Neuronal stem cell (in vitro differentiated cells): ENCODE results near the gene PDCD6IP.

Source experiments
- DNase-seq: peaks from one replicate; pipeline ENCODE4 v3.0.0-alpha.2; 2013; ENCODE audit warnings: low spot score
- H2AFZ ChIP-seq: one replicate; pipeline ENCODE4 v1.6.1; 2013; ENCODE audit warnings: mild to moderate bottlenecking, low read length, inconsistent platforms
- H2AK5ac ChIP-seq: 2 replicates; pipeline ENCODE4 v1.6.1; 2013; ENCODE audit warnings: low read depth, mild to moderate bottlenecking, inconsistent platforms, low read length, moderate library complexity, mixed read lengths
- H2BK120ac ChIP-seq: 2 replicates; pipeline ENCODE4 v1.6.1; 2013; ENCODE audit warnings: low read depth, mild to moderate bottlenecking, inconsistent platforms, low read length, moderate library complexity, mixed read lengths
- H2BK12ac ChIP-seq: one replicate; pipeline ENCODE4 v1.6.1; 2013; ENCODE audit warnings: low read length, inconsistent platforms
- H2BK15ac ChIP-seq: 2 replicates; pipeline ENCODE4 v1.6.1; 2013; ENCODE audit warnings: mild to moderate bottlenecking, low read length, inconsistent platforms, mixed read lengths
- H2BK5ac ChIP-seq: one replicate; pipeline ENCODE4 v1.6.1; 2013; ENCODE audit warnings: inconsistent platforms, mild to moderate bottlenecking, low read length, moderate library complexity
- H3K14ac ChIP-seq: one replicate; pipeline ENCODE4 v1.6.1; 2013; ENCODE audit warnings: low read length, inconsistent platforms
- H3K18ac ChIP-seq: 2 replicates; pipeline ENCODE4 v1.6.1; 2013; ENCODE audit warnings: low read length, inconsistent platforms
- H3K23ac ChIP-seq: 2 replicates; pipeline ENCODE4 v1.6.1; 2013; ENCODE audit warnings: low read depth, mild to moderate bottlenecking, mixed read lengths, low read length, inconsistent platforms; ENCODE audit not compliant: poor library complexity
- H3K27ac ChIP-seq: replicated peaks from 3 replicates; pipeline ENCODE4 v1.5.1; 2013; ENCODE audit warnings: low read length, inconsistent platforms
- H3K27me3 ChIP-seq, 3 experiments: 2 replicates each; pipeline ENCODE4 v1.6.1; 2013; ENCODE audit warnings: low read length in 3 of 3, mild to moderate bottlenecking in 2 of 3, inconsistent platforms in 1 of 3, low read depth in 1 of 3, mixed read lengths in 1 of 3, moderate library complexity in 1 of 3; ENCODE audit not compliant: control insufficient read depth in 3 of 3, insufficient read depth in 3 of 3
- H3K36me3 ChIP-seq, 2 donors: replicated peaks in 1 of 2; 2 replicates each; pipeline ENCODE4 v1.6.1; 2013; ENCODE audit warnings: low read length in 2 of 2; ENCODE audit not compliant: control insufficient read depth in 2 of 2, insufficient read depth in 2 of 2
- H3K4ac ChIP-seq: 2 replicates; pipeline ENCODE4 v1.6.1; 2013; ENCODE audit warnings: inconsistent platforms, mild to moderate bottlenecking, low read length, moderate library complexity
- H3K4me1 ChIP-seq, 2 donors: 1 replicate in 1 of 2; 2 replicates in 1 of 2; pipeline ENCODE4 v1.6.1; 2013; ENCODE audit warnings: low read length in 2 of 2, low read depth in 1 of 2; ENCODE audit not compliant: control insufficient read depth in 2 of 2, insufficient read depth in 1 of 2
- H3K4me2 ChIP-seq: one replicate; pipeline ENCODE4 v1.6.1; 2013; ENCODE audit warnings: mild to moderate bottlenecking, low read length, inconsistent platforms; ENCODE audit not compliant: insufficient read depth, poor library complexity, severe bottlenecking
- H3K4me3 ChIP-seq, 2 donors: 2 replicates each; pipeline ENCODE4 v1.5.1; 2013; ENCODE audit warnings: low read length in 2 of 2, mild to moderate bottlenecking in 2 of 2, inconsistent platforms in 1 of 2, moderate library complexity in 1 of 2
- H3K79me1 ChIP-seq: one replicate; pipeline ENCODE4 v1.6.1; 2013; ENCODE audit warnings: low read depth, mild to moderate bottlenecking, inconsistent platforms, low read length, moderate library complexity
- H3K9ac ChIP-seq: one replicate; pipeline ENCODE4 v1.6.1; 2013; ENCODE audit warnings: mild to moderate bottlenecking, low read depth, low read length, inconsistent platforms; ENCODE audit not compliant: poor library complexity
- H3K9me3 ChIP-seq, 2 donors: replicated peaks in 1 of 2; 2 replicates each; pipeline versions ENCODE3 to v1.6.1; 2013; ENCODE audit warnings: low read length in 2 of 2, mild to moderate bottlenecking in 2 of 2, inconsistent platforms in 1 of 2, low read depth in 1 of 2, mixed read lengths in 1 of 2, moderate library complexity in 1 of 2; ENCODE audit not compliant: control insufficient read depth in 2 of 2, insufficient read depth in 1 of 2
- H4K8ac ChIP-seq: one replicate; pipeline ENCODE4 v1.6.1; 2013; ENCODE audit warnings: low read depth, mild to moderate bottlenecking, inconsistent platforms, low read length, moderate library complexity
- H4K91ac ChIP-seq: one replicate; pipeline ENCODE4 v1.6.1; 2013; ENCODE audit warnings: low read length, low read depth, mild to moderate bottlenecking, inconsistent platforms; ENCODE audit not compliant: poor library complexity
- WGBS, 2 donors: extraction: QIAGEN DNeasy Blood & Tissue Kit; methylation state at CpG; one replicate each; pipeline ENCODE4 v1.1.7; 2013; ENCODE audit warnings: missing lambda C conversion rate in 2 of 2, mixed read lengths in 1 of 2; ENCODE audit not compliant: insufficient read length in 2 of 2, insufficient replicate concordance in 1 of 2; ENCODE audit errors: extremely low coverage in 2 of 2; 5-methylcytosine and 5-hydroxymethylcytosine counted together

PDCD6IP gene

DNA sequence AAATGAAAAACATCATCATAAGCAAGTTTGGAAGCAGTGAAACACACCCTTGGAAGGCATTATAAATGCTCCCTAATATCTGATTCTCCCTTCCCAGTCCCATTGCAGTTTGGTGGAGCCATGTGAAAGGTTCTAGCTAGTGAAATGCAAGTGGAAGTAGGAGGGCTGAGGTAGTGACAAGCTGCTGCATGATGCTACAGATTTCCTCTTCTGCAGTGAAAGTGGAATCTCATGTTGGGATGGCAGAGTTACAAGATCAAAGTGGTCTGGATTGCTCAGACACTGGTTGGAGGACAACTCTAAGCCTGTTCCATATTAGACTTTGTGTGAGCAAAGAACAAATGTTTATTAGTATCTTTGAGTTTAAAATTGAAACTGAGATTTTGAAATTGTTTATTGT lies 3.3 kb upstream of the PDCD6IP start:
- Histone ChIP-seq H3K27ac (no peak overlapping the region), H2BK12ac (no peak overlapping the region), H3K23ac (no peak overlapping the region), H4K91ac (no peak overlapping the region), H3K4me1 (peaks cover 0 to 3% of the 10 kb centered on the region in 2 donors), H3K4ac (no peak overlapping the region), H2BK5ac (no peak overlapping the region), H2BK120ac (no peak overlapping the region), H2AFZ (no peak overlapping the region), H3K18ac (no peak overlapping the region), H3K79me1 (no peaks in the 10 kb centered on the region), H2AK5ac (no peak overlapping the region), H2BK15ac (no peak overlapping the region), H3K9me3 (peaks cover 0 to 2% of the 10 kb centered on the region in 2 donors), H3K27me3 (no peaks in the 10 kb centered on the region), H3K36me3 (peaks cover 0 to under 1% of the 10 kb centered on the region in 2 donors), H3K4me2 (no peak overlapping the region), H4K8ac (no peak overlapping the region), H3K9ac (no peak overlapping the region), H3K4me3 (no peak overlapping the region), H3K14ac (no peak overlapping the region)
- no peak for DNase-seq

DNA sequence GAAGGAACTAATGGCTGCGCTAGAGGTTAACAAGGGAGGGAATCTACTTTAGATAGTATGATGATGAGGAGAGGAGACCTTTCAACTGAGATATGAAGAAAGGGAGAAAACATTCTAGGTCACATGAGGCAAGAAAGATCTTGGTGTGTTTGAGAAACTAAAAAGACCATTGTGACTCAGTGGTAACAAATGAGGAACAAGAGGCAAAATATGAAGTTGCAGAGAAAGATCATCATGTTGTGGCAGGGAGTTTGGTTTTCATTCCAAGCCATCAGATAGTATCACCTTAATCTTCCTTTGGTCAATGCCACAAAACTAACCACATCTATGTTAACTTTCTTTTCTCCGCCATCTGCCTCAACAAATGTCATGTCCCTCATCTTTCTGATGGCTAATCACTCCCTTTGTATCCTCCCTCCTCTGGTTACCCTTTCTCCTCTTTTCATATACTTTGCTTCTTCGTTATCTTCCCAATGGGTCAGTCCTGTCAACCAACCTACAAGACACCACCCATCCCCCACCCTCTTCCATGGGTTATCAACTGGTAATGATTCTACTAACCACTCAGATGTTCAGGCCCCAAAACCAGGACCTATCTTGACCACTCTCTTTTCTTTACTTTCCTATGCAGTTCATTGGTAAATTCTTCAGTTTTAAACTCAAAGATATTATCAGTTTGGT lies 2.4 kb upstream of the PDCD6IP start:
- peaks cover 0 to 6% of the 10 kb centered on the region in 2 donors for H3K36me3 ChIP-seq
- H2BK12ac ChIP-seq = no peak overlapping the region
- H2AK5ac ChIP-seq = no peak overlapping the region
- no peak overlapping the region for H2AFZ ChIP-seq
- WGBS, 2 donors = no CpG with 5 or more reads among the region's 3 CpGs
- no peaks in the 10 kb centered on the region for H3K79me1 ChIP-seq
- no peak overlapping the region for H3K4me2 ChIP-seq
- H3K14ac ChIP-seq = no peak overlapping the region
- H4K8ac ChIP-seq = no peak overlapping the region
- H3K4me1 ChIP-seq = peaks cover 0 to 3% of the 10 kb centered on the region in 2 donors
- H2BK120ac ChIP-seq = no peak overlapping the region
- no peak for DNase-seq
- H4K91ac ChIP-seq = no peak overlapping the region
- H2BK5ac ChIP-seq = no peak overlapping the region
- H3K4me3 ChIP-seq = no peak overlapping the region
- peaks cover 0 to 2% of the 10 kb centered on the region in 2 donors for H3K9me3 ChIP-seq
- no peak overlapping the region for H3K4ac ChIP-seq
- no peak overlapping the region for H3K9ac ChIP-seq
- H3K23ac ChIP-seq = no peak overlapping the region
- no peak overlapping the region for H3K18ac ChIP-seq
- H2BK15ac ChIP-seq = no peak overlapping the region
- H3K27ac ChIP-seq = no peak overlapping the region
- no peaks in the 10 kb centered on the region for H3K27me3 ChIP-seq

DNA sequence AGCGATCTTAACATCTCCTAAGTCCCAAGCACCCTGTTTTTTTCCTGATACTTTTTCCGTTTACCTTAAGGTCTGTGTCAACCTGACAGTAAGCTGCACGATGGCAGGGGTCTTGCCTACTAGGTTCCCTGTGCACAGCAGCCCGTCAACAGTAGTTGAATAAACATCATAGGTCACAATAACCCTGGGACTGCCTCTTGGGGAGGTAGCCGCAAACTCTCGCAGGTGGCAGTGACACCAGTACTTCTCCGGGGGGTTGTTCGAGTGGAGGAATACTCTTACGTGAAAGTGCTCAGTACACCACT lies 365 bp upstream of the PDCD6IP start:
- peak overlapping the region; percentile 99 for H3K23ac ChIP-seq
- H3K27ac ChIP-seq = no peak overlapping the region
- no peak overlapping the region for H2BK120ac ChIP-seq
- peak overlapping the region; percentile 90 to 92 for H3K4me3 ChIP-seq
- peak overlapping the region; percentile 77 for H2BK5ac ChIP-seq
- peak overlapping the region; percentile 61 for H3K4me2 ChIP-seq
- H3K9ac ChIP-seq = peak overlapping the region; percentile 93
- no peak overlapping the region for H2BK12ac ChIP-seq
- no peak overlapping the region for H4K8ac ChIP-seq
- no CpG with 5 or more reads among the region's 9 CpGs for WGBS, 2 donors
- H2AK5ac ChIP-seq = no peak overlapping the region
- H4K91ac ChIP-seq = no peak overlapping the region
- DNase-seq = no peak
- peaks cover 0 to 3% of the 10 kb centered on the region in 2 donors for H3K4me1 ChIP-seq
- H3K9me3 ChIP-seq = peaks cover 0 to 7% of the 10 kb centered on the region in 2 donors
- no peaks in the 10 kb centered on the region for H3K27me3 ChIP-seq
- H2BK15ac ChIP-seq = peak overlapping the region; percentile 76
- H2AFZ ChIP-seq = peak overlapping the region; percentile 98
- H3K14ac ChIP-seq = no peak overlapping the region
- H3K4ac ChIP-seq = no peak overlapping the region
- H3K18ac ChIP-seq = no peak overlapping the region
- H3K36me3 ChIP-seq = peaks cover 0 to 16% of the 10 kb centered on the region in 2 donors
- H3K79me1 ChIP-seq = peaks cover 2% of the 10 kb centered on the region

DNA sequence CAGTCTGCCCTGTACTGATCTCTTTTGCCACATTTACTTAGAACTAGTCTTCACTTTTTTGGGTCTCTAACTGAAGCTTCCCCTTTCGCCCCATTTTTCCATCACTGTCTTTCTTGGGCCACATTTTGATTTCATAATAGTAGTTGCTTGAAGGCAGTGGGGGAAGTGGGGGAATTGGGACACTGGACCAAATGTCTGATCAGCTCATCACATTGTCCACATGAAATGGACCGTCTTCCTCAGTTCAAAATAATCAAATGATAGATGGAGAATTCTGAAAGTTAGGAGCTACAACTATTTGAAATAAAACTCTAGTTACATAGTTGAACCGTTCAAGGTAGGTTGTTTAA lies 747 bp downstream of the PDCD6IP start:
- no peak overlapping the region for H2BK12ac ChIP-seq
- no peak overlapping the region for H2AK5ac ChIP-seq
- H3K23ac ChIP-seq = peak overlapping the region; percentile 99
- no peak overlapping the region for H4K91ac ChIP-seq
- WGBS, 2 donors = no CpG with 5 or more reads among the region's 3 CpGs
- no peak overlapping the region for H4K8ac ChIP-seq
- H3K79me1 ChIP-seq = peaks cover 2% of the 10 kb centered on the region
- H3K4me3 ChIP-seq = peak overlapping the region; percentile 90 to 92
- H3K27me3 ChIP-seq = no peaks in the 10 kb centered on the region
- peaks cover 0 to 27% of the 10 kb centered on the region in 2 donors for H3K36me3 ChIP-seq
- peak overlapping the region; percentile 83 for H3K4me2 ChIP-seq
- no peak overlapping the region for H2BK120ac ChIP-seq
- peak overlapping the region; percentile 93 for H3K9ac ChIP-seq
- H3K9me3 ChIP-seq = peaks cover 0 to 17% of the 10 kb centered on the region in 2 donors
- peaks cover 0 to 3% of the 10 kb centered on the region in 2 donors for H3K4me1 ChIP-seq
- H3K18ac ChIP-seq = no peak overlapping the region
- peak overlapping the region; percentile 98 for H2AFZ ChIP-seq
- no peak overlapping the region for H2BK15ac ChIP-seq
- DNase-seq = no peak
- peak overlapping the region; percentile 93 for H3K27ac ChIP-seq
- no peak overlapping the region for H3K14ac ChIP-seq
- no peak overlapping the region for H2BK5ac ChIP-seq
- no peak overlapping the region for H3K4ac ChIP-seq
